Measurements from ENCODE around the gene TYRP1.

The TYRP1 gene

GRCh38 chr9:12730927-12731326 lies 37.7 kb downstream of the TYRP1 start:
- DNase-seq (ENCODE audit: low read depth, low spot score), result no peak

- DNase-seq (ENCODE audit: low read depth, low spot score), result no peak
These were observed 39.8 kb downstream of the TYRP1 start for GRCh38 chr9:12732971-12733370.

DNA sequence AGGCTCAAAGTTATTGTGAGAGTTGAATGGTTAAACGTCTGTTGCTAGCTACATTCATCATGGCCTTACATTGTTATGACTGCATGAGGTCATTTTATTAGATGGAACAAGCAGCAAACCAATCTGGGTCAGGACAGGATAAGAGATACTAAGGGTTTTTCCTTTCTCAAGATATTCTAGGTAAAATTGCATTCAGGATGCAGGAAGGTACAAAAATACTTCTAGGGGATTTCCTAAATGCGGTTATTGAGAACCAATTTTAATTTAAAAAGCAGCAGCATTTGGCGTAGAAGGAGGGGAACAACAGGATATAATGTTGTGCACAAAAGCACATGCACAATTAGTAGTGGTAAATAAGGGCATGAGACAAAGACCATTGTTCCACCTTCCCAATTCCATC lies 42.5 kb downstream of the TYRP1 start:
- no peak for DNase-seq (ENCODE audit: low read depth, low spot score)

DNA sequence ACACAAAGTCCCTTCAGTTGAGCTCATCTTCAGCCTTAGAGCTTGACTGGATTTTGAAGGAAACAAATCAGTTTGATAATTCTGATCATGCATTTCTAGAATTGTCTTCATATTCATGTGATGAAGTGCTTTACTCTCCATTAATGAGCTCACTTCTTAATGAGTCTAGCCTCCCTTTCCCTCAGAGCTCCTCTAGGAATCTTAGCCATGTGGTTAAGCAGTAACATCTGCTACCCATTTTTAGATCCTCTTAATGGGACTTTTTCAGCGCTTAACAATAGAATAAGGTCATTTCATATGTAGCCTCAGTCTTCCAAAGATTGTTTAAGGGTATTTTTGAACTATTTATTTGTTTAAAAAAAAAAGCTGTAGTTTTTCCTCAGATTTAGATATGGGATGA lies 44.7 kb downstream of the TYRP1 start:
- no peak for DNase-seq (ENCODE audit: low read depth, low spot score)

- no peak for DNase-seq (ENCODE audit: low read depth, low spot score)
These were observed 45.9 kb downstream of the TYRP1 start for GRCh38 chr9:12739014-12739652.

- DNase-seq (ENCODE audit: low read depth, low spot score), result no peak
These were observed 47.7 kb downstream of the TYRP1 start for GRCh38 chr9:12740845-12741244.

GRCh38 chr9:12748016-12748415 lies 54.8 kb downstream of the TYRP1 start:
- DNase-seq (ENCODE audit: low read depth, low spot score), result no peak

- DNase-seq (ENCODE audit: low read depth, low spot score), result no peak
These were observed 55.8 kb downstream of the TYRP1 start for GRCh38 chr9:12748954-12749353.

DNA sequence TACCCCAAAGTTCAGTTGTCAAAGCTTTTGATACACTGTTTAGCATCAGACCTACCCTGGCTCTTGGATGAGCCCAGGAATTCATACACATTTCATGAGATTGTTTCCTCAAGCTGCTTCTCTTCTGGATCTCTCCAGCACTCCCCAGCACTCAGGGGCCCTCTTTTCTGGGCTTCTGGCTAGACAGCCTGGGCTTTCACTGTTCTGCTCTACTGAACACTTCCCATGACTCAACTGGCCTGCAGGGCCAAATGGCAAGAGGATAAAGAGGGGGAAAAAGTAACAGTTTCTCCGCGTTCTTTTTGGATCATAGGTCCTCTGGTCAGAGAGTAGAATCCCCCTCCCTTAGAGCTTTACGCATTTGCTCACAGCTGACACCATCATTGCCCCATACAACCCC lies 60.7 kb downstream of the TYRP1 start:
- DNase-seq (ENCODE audit: low read depth, low spot score), result no peak

GRCh38 chr9:12759761-12760160 lies 66.6 kb downstream of the TYRP1 start:
- DNase-seq (ENCODE audit: low read depth, low spot score), result no peak
